ENCODE results near the gene ZNF474.

- no peak for TF ChIP-seq POLR2A (IDR thresholded peaks at IDR 0.05; ENCODE audit: extremely low read depth, insufficient read length)
- TF ChIP-seq CTCF (IDR thresholded peaks at IDR 0.05; ENCODE audit: low read depth, low read length) = no peak
These were observed 10.1 kb upstream of the ZNF474 start for GRCh38 chr5:122119205-122119604.
